T-cell (primary cell): ENCODE data around the gene HIRIP3. TPM values are rescaled to one million over a fixed set of nuclear protein-coding genes. Genes with fewer than 3 reads are reported as not detected.

Source experiments
- ATAC-seq, 4 experiments: fragments of 200-7000 bp in 3 of 4; fragments of 150-1000 bp in 1 of 4; cut with Tn5 transposase; replicated peaks in 1 of 4; 1 replicate in 3 of 4; 2 replicates in 1 of 4; pipeline ENCODE4 v1.10.0; 2021; ENCODE audit warnings: moderate library complexity in 3 of 4, mild to moderate bottlenecking in 2 of 4, moderate number of reproducible peaks in 1 of 4
- CTCF ChIA-PET, 2 donors: fragments of 300-600 bp; sonication (Branson Sonifier 250); formaldehyde crosslinking; loops; one replicate each; lab custom pipeline; 2022; ENCODE audit warnings: antibody characterized with exemption in 2 of 2; lab: Charles Lee
- POLR2A ChIA-PET, 2 donors: fragments of 300-600 bp; sonication (Branson Sonifier 250); formaldehyde crosslinking; loops; one replicate each; lab custom pipeline; 2022; ENCODE audit warnings: antibody characterized with exemption in 2 of 2; lab: Charles Lee
- DNase-seq, 35 experiments: peaks; one replicate each; pipeline versions ENCODE4 v3.0.0 to v3.0.0-alpha.2; 2013 to 2023
- H3K27ac ChIP-seq: one replicate; pipeline ENCODE4 v1.5.1; 2013; ENCODE audit warnings: low read length
- H3K27me3 ChIP-seq, 2 experiments: replicated peaks in 1 of 2; 1 replicate in 1 of 2; 2 replicates in 1 of 2; pipeline versions ENCODE4 v1.6.1 to v1.7.0; 2013; ENCODE audit warnings: low read length in 1 of 2, mixed read lengths in 1 of 2; ENCODE audit not compliant: control insufficient read depth in 2 of 2, insufficient read depth in 2 of 2; ENCODE audit errors: extremely low read depth in 1 of 2
- H3K36me3 ChIP-seq, 2 donors: 1 replicate in 1 of 2; 2 replicates in 1 of 2; pipeline versions ENCODE4 v1.6.1 to v1.7.0; 2013; ENCODE audit warnings: low read length in 1 of 2; ENCODE audit not compliant: control insufficient read depth in 2 of 2, insufficient read depth in 1 of 2; ENCODE audit errors: extremely low read depth in 1 of 2
- H3K4me1 ChIP-seq, 2 experiments: 1 replicate in 1 of 2; 2 replicates in 1 of 2; pipeline versions ENCODE4 v1.6.1 to v1.7.0; 2013; ENCODE audit warnings: low read length in 2 of 2, mixed read lengths in 1 of 2; ENCODE audit not compliant: insufficient read depth in 2 of 2, control insufficient read depth in 1 of 2; ENCODE audit errors: extremely low read depth in 1 of 2
- H3K4me3 ChIP-seq, 2 donors: 1 replicate in 1 of 2; 2 replicates in 1 of 2; pipeline versions ENCODE4 v1.5.1 to v1.7.0; 2013; ENCODE audit warnings: mild to moderate bottlenecking in 2 of 2, low read length in 1 of 2, moderate library complexity in 1 of 2; ENCODE audit not compliant: control insufficient read depth in 1 of 2; ENCODE audit errors: extremely low read depth in 1 of 2
- H3K9me3 ChIP-seq: 2 replicates; pipeline ENCODE4 v1.7.0; 2013
- H3K27ac Mint-ChIP-seq, 2 donors: one replicate each; pipeline ENCODE4 v1.8.0; 2020 to 2021; ENCODE audit warnings: mild to moderate bottlenecking in 2 of 2, mixed read lengths in 2 of 2
- H3K27me3 Mint-ChIP-seq, 2 donors: one replicate each; pipeline ENCODE4 v1.8.0; 2021 to 2022; ENCODE audit warnings: mixed read lengths in 2 of 2
- H3K36me3 Mint-ChIP-seq: one replicate; pipeline ENCODE4 v1.8.0; 2021; ENCODE audit warnings: mixed read lengths
- H3K4me1 Mint-ChIP-seq, 3 donors: one replicate each; pipeline ENCODE4 v1.8.0; 2020 to 2022; ENCODE audit warnings: mixed read lengths in 3 of 3, mild to moderate bottlenecking in 1 of 3
- H3K4me3 Mint-ChIP-seq, 3 donors: one replicate each; pipeline ENCODE4 v1.8.0; 2020 to 2022; ENCODE audit warnings: mild to moderate bottlenecking in 3 of 3, mixed read lengths in 3 of 3, moderate library complexity in 3 of 3
- H3K9me3 Mint-ChIP-seq, 3 donors: one replicate each; pipeline ENCODE4 v1.8.0; 2020 to 2022; ENCODE audit warnings: mixed read lengths in 3 of 3
- whole genome bisulfite sequencing: methylation state at CpG from one replicate; pipeline ENCODE4 v1.1.5; 2013; ENCODE audit warnings: missing lambda C conversion rate; ENCODE audit not compliant: insufficient coverage; 5-methylcytosine and 5-hydroxymethylcytosine counted together
- total RNA-seq, 35 experiments: library from RNA in 6 of 35; stranded (reverse) in 6 of 35; fragments of 120-200 nt in 1 of 35; gene quantifications; one replicate each; pipeline versions ENCODE4 v1.2.1 to v1.2.4 and lab custom pipeline; 2013 to 2026

Gene HIRIP3
- total RNA-seq, 5 donors from 2014 or later (not counting 1 experiment from before 2014, with no cell fraction given) = 15.0 to 22.8 (median 20.3) TPM

DNA sequence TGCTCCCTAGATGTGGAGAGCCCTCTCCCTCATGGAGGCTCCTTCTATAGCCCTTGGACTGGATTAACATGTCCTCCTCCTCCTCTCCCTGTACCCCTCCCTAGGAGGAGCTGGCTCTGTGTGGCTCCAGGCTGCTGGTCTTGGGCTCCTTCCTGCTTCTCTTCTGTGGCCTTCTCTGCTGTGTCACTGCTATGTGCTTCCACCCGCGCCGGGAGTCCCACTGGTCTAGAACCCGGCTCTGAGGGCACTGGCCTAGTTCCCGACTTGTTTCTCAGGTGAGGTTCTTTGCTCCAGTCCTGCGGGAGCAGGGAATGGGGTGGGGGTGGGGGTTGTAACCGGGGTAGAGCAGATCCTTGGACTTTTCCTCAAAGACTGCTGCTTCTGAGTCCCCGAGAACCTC lies 24.1 kb downstream of the HIRIP3 start:
- Mint-ChIP-seq H3K36me3 (peaks cover 17% of the 10 kb centered on the region), H3K4me3 (no peak overlapping the region), H3K4me1 (peaks cover 18 to 29% (median 26%) of the 10 kb centered on the region in 3 donors), H3K27ac (no peak overlapping the region), H3K9me3 (no peaks in the 10 kb centered on the region), H3K27me3 (no peaks in the 10 kb centered on the region)
- CTCF ChIA-PET = interaction anchor here in 1 of 2 donors (1.2 kb wide), 1 partner anchor 33 kb away, joined by 4 read pairs; no protein-coding TSS in a partner anchor
- no peak overlapping the region for H3K4me3 ChIP-seq
- H3K27ac ChIP-seq = no peak overlapping the region
- no peaks in the 10 kb centered on the region for H3K9me3 ChIP-seq
- 87% methylated on average over 3 of the region's 8 CpGs for WGBS
- ATAC-seq (no peak), DNase-seq (no peak)
- H3K4me1 ChIP-seq = peaks cover 13 to 28% of the 10 kb centered on the region in 2 experiments
- H3K36me3 ChIP-seq = peaks cover 0 to 12% of the 10 kb centered on the region in 2 donors
- POLR2A ChIA-PET = interaction anchor here in 1 of 2 donors (0.5 to 0.7 kb wide), 2 partner anchors 96 to 642 kb away, joined by 4 to 6 read pairs; no protein-coding TSS in a partner anchor
- no peaks in the 10 kb centered on the region for H3K27me3 ChIP-seq

- H3K9me3 Mint-ChIP-seq = no peaks in the 10 kb centered on the region
- Histone ChIP-seq H3K4me3 (no peak overlapping the region), H3K36me3 (peaks cover 0 to 13% of the 10 kb centered on the region in 2 donors), H3K4me1 (peaks cover 0 to 6% of the 10 kb centered on the region in 2 experiments), H3K27ac (no peak overlapping the region), H3K27me3 (no peaks in the 10 kb centered on the region), H3K9me3 (no peaks in the 10 kb centered on the region)
- DNase-seq (no peak), ATAC-seq (no peak)
- no peak overlapping the region for H3K4me3 Mint-ChIP-seq
- WGBS = 100% methylated on average over 2 of the region's 4 CpGs
- H3K27ac Mint-ChIP-seq = no peak overlapping the region
- H3K36me3 Mint-ChIP-seq = peaks cover 17% of the 10 kb centered on the region
- H3K27me3 Mint-ChIP-seq = no peaks in the 10 kb centered on the region
- ChIA-PET CTCF (no interaction called here), POLR2A (no interaction called here)
- peaks cover 3 to 16% (median 11%) of the 10 kb centered on the region in 3 donors for H3K4me1 Mint-ChIP-seq
Observed at GRCh38 chr16:29968205-29968604, 27.2 kb downstream of the HIRIP3 start.

DNA sequence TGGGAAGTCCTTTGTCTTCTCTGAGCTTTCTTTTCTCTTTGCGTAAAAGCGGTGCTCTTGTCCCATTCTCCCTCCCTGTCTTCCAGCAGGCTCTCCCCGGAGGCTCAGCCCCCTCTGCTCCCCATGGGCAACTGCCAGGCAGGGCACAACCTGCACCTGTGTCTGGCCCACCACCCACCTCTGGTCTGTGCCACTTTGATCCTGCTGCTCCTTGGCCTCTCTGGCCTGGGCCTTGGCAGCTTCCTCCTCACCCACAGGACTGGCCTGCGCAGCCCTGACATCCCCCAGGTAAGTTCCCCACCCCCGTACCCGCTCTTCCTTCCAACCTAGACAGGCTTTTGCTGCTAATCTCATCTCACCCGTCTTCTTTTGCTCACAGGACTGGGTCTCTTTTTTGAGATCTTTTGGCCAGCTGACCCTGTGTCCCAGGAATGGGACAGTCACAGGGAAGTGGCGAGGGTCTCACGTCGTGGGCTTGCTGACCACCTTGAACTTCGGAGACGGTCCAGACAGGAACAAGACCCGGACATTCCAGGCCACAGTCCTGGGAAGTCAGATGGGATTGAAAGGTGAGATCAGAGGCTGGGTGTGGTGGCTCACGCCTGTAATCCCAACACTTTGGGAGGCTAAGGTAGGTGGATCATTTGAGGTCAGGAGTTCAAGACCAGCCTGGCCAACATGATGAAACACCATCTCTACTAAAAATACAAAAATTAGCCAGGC lies 32.2 kb downstream of the HIRIP3 start:
- no peaks in the 10 kb centered on the region for H3K9me3 ChIP-seq
- no peak for DNase-seq
- H3K4me3 Mint-ChIP-seq = peak overlapping the region; percentile 87 to 90 (median 88)
- no peaks in the 10 kb centered on the region for H3K27me3 ChIP-seq
- ChIA-PET POLR2A (interaction anchor here in 1 of 2 donors (0.6 kb wide), 1 partner anchor 10 kb away, joined by 5 read pairs; the partner anchor contains the start of gene TAOK2), CTCF (interaction anchor here in 1 of 2 donors (0.5 to 2.5 kb wide), 4 partner anchors 11 to 96 kb away, joined by 3 to 22 read pairs (median 4); partner anchors contain the start of genes KCTD13 and TAOK2)
- WGBS = 94% methylated on average over 10 of the region's 14 CpGs
- H3K27me3 Mint-ChIP-seq = no peaks in the 10 kb centered on the region
- H3K9me3 Mint-ChIP-seq = no peaks in the 10 kb centered on the region
- ATAC-seq = no peak
- H3K27ac ChIP-seq = peak overlapping the region; percentile 90
- H3K36me3 Mint-ChIP-seq = peaks cover 3% of the 10 kb centered on the region
- peaks cover 19 to 30% (median 24%) of the 10 kb centered on the region in 3 donors for H3K4me1 Mint-ChIP-seq
- peaks cover 10 to 25% of the 10 kb centered on the region in 2 experiments for H3K4me1 ChIP-seq
- H3K27ac Mint-ChIP-seq = peak overlapping the region; percentile 89 to 92
- H3K36me3 ChIP-seq = peaks cover 0 to 10% of the 10 kb centered on the region in 2 donors
- H3K4me3 ChIP-seq = no peak overlapping the region

DNA sequence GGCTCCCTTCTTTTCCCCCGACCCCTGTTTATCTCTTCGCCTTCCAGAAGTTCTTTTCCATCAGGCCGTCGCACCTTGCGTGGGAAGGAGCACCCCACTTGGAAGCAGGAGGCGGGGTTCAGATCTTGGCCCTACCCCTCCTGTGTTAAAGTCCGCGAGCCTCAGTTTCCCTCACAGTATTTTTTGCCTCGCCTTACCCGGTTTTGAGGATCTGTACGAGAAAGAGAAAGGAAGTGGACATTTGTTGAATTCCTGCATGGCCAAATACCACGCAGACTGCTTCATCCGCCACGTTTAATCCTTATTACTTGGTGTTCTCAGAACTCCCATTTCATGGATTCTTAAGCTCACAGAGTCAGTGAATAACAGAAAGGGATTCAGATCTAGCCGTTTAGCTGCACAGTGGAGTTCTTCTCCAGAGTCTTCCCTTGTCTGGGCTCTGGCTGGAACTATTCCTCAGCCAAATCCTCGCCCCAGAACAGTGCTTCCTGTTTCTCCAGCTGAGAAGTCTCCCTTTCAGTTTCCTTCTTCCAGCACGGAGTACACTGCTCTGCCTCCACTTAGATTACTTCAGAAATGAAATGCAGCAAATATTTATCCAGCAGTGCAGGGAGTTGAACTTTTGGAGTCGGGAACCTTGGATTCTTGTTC lies 32.9 kb downstream of the HIRIP3 start:
- H3K27ac ChIP-seq = peak overlapping the region; percentile 90
- Mint-ChIP-seq H3K4me1 (peaks cover 19 to 30% (median 24%) of the 10 kb centered on the region in 3 donors), H3K27me3 (no peaks in the 10 kb centered on the region), H3K27ac (peak overlapping the region; percentile 89 to 92), H3K36me3 (no peaks in the 10 kb centered on the region), H3K4me3 (peak overlapping the region; percentile 87 to 90 (median 88)), H3K9me3 (no peaks in the 10 kb centered on the region)
- H3K36me3 ChIP-seq = peaks cover 0 to 6% of the 10 kb centered on the region in 2 donors
- no peaks in the 10 kb centered on the region for H3K9me3 ChIP-seq
- no peak for ATAC-seq
- H3K4me3 ChIP-seq = peak overlapping the region; percentile 69 to 83
- ChIA-PET POLR2A (interaction anchor here (0.5 to 1.2 kb wide), 6 partner anchors 11 to 1667 kb away, joined by 4 to 7 read pairs (median 4); partner anchors contain the start of gene TAOK2 (in 1 of the 2)), CTCF (interaction anchor here in 1 of 2 donors (0.5 to 2.5 kb wide), 6 partner anchors 11 to 95 kb away, joined by 3 to 22 read pairs (median 4); partner anchors contain the start of genes HIRIP3, KCTD13 and TAOK2)
- H3K27me3 ChIP-seq = no peaks in the 10 kb centered on the region
- WGBS = 24% methylated on average over 10 of the region's 18 CpGs
- peaks cover 10 to 25% of the 10 kb centered on the region in 2 experiments for H3K4me1 ChIP-seq
- DNase-seq = peak in 1 of 35 experiments; percentile 38

GRCh38 chr16:29961479-29962343 lies 33.7 kb downstream of the HIRIP3 start, which contains the start of gene TMEM219:
Gene TMEM219 (plus strand): TSS chr16:29962079. CDS start chr16:29963144, 1,065 bp downstream.
- CTCF ChIA-PET = interaction anchor here (0.6 to 2.5 kb wide), 5 partner anchors 12 to 260 kb away, joined by 3 to 22 read pairs (median 9); partner anchors contain the start of genes HIRIP3 (in 1 of the 2), KCTD13 (in 1 of the 2) and TAOK2 (in 1 of the 2)
- DNase-seq = peak; percentile 81 to 97 (median 91)

More at GRCh38 chr16:29961479-29962343, 33.7 kb downstream of the HIRIP3 start, which contains the start of gene TMEM219:
- H3K27me3 ChIP-seq = no peaks in the 10 kb centered on the region
- H3K27ac ChIP-seq = peak within 1 kb of the TSS; percentile 90
- no peaks in the 10 kb centered on the region for H3K36me3 Mint-ChIP-seq
- peak; percentile 85 to 95 (median 88) for ATAC-seq
- WGBS = under 1% methylated on average over 75 of the region's 75 CpGs
- no peaks in the 10 kb centered on the region for H3K27me3 Mint-ChIP-seq
- no peaks in the 10 kb centered on the region for H3K9me3 Mint-ChIP-seq
- H3K4me3 Mint-ChIP-seq = peak within 1 kb of the TSS; percentile 87 to 90 (median 88)
- POLR2A ChIA-PET = interaction anchor here (0.5 to 1.2 kb wide), 5 partner anchors 11 to 1666 kb away, joined by 4 to 7 read pairs (median 4); no protein-coding TSS in a partner anchor
- H3K4me1 ChIP-seq = peaks cover 10 to 25% of the 10 kb centered on the region in 2 experiments
- H3K27ac Mint-ChIP-seq = peak within 1 kb of the TSS; percentile 92 to 95
- peaks cover 0 to 3% of the 10 kb centered on the region in 2 donors for H3K36me3 ChIP-seq
- H3K4me1 Mint-ChIP-seq = peaks cover 19 to 30% (median 24%) of the 10 kb centered on the region in 3 donors
- H3K9me3 ChIP-seq = no peaks in the 10 kb centered on the region
- peak within 1 kb of the TSS; percentile 69 to 87 for H3K4me3 ChIP-seq
